ENCODE data around the gene CCDC182.

Gene CCDC182
- 0 reads per million in 2 donors for total RNA-seq

- DNase-seq = no peak
These were observed at the start of gene CCDC182 for GRCh38 chr17:57745242-57745641. TSS of gene CCDC182 (minus strand) at chr17:57745299. CDS start at chr17:57745272, 27 bp downstream.

GRCh38 chr17:57794841-57795240 lies 49.7 kb upstream of the CCDC182 start:
- DNase-seq = no peak

DNA sequence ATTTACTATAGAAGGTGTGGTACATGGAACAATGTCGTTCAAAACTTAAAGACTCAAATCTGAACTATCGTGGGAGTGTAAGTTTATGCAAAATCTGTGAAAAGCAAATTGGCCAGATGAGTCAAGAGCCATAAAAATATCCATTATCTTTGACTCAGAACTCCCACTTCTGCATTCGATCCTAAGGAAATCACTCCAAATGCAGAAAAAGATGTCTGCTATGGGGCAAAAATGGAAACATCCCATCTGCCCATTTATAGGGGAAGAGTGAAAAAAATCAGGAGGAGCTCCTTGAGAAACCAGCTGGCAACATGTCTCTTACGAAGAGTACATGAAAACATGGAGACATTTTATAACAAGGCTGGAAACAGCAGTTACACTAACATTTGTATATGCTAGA lies 43.6 kb upstream of the CCDC182 start:
- no peak for DNase-seq

DNA sequence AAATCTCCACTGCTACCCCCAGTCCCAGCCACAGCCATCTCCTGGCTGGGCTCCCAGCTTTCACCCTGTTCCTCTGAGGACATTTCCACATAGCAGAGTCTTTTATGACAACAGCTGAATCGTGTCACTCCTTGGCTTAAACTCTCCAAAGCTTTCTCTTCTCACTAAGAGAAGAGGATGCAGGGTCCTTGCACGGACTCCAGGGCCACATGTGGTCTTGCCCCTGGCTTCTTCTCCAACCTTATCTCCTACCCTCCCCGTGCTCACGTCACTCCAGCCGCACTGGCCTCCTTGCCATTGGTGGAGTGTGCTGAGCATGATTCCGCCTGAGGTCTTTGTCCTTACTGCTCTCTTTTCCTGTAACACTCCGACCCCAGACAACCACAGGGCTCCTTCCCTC lies 39.9 kb upstream of the CCDC182 start:
- no peak for DNase-seq

DNA sequence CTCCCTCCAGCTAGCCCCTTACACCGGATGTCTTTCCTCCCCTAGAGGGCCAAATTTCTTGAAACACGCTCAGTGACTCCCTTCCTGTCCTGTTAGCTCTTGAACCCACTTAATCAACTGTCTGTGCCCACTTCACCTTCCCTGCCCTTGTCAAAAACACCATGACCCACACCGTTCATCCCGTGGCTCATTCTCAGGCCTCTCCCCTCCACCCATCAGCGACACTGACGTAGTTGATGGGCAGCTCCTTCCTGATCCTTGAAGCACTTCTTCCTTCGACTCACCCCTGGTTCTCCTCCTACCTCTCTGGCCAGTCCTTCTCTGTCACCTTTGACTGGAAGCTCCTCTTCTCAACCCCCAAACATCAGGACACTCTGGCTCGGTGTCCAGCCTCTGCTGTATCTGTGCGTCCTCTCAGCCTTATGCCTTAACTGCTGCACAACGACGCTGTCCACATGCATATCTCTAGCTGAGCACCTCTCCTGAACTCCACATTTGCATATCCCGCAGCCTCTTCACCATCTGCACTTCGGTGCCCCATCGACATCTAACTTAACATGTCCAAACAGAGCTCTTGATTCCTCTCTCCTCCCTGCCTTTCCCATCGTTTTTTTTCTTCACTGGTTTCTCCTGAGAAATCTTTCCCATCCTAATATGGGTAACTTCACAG lies 39.3 kb upstream of the CCDC182 start:
- no peak for DNase-seq

DNA sequence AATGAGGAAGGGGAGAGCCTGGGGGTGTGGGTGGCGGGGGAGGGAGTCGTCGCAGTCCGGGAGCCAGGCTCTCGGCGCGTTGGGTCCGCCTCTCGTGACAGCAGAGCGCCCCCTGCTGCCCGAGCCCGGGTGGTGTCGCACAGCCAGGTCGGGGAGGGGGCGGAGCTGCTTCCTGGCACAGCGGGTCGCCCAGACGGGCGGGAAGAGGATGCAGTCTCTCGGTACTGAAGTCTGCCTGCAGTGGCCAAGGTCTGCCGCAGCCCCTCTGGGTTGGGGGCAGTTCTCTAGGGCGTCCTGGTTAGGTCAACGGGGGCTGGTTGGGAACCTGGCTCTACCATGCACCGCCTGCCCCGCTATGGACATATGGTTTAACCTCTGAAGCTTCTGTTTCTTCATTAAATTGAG lies 38.2 kb upstream of the CCDC182 start:
- DNase-seq = peak; percentile 44

GRCh38 chr17:57782647-57783337 lies 37.7 kb upstream of the CCDC182 start:
- DNase-seq = no peak

DNA sequence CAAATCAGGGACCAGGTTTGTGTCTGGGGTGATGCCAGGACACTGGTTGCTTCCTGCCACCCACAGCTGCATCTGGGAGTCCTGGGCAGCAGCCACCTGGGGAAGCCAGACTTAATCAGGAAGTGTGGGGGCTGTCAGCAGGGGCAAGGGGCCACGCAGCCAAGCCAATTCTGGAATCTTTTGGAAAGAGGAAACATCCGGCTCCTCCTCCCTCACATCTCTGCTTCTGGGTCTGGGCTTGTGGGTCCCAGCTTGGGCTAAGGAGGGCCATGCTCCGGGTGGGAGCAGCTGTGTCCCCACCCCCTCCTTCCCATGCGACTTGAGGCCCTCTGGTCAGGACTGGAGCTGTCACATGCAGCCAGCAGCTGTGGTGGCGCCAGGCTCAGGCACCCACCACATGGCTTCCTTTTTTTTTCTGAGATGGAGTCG lies 37.0 kb upstream of the CCDC182 start:
- DNase-seq = no peak

- no peak for DNase-seq
These were observed 36.4 kb upstream of the CCDC182 start for GRCh38 chr17:57781386-57782061.

- DNase-seq = no peak
These were observed 34.6 kb upstream of the CCDC182 start for GRCh38 chr17:57779706-57780105.

DNA sequence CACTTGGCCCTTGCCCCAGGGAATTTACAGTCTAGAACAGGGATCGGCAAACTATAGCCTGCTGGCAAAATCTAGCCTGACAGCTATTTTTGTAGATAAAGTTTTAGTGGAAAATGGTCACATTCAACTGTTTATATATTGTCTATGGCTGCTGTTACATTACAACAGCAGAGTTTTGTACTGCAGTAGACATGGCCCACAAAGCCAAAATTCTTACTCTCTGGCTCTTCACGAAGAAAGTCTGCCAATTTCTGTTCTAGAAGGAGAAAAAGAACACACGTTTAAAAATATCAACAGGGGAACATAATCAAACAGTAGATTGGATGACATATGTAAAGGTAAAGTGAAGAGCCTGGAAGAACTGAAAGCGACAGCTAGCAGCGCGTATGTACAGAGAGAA lies 33.2 kb upstream of the CCDC182 start:
- no peak for DNase-seq

GRCh38 chr17:57776366-57776765 lies 31.3 kb upstream of the CCDC182 start:
- DNase-seq = no peak

- DNase-seq = no peak
These were observed 29.8 kb upstream of the CCDC182 start for GRCh38 chr17:57774872-57775271.

DNA sequence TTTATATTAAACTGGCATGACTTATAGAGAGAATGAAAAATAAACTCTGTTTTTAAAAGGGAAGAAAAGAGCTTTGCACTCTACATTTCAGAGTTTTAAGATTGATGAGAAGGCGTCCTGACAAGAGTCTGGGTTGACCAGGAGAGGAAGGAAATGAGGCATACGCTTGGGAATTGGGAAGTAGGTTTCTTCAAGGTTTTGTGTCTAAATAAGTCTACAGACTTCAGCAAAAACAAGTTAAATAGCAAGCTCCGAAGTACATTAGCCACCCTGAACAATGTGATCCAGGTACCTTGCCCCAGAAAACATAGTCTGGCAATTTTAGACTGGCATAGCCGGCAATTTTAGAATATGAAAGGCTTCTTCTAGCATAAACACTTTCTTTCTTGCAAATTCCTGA lies 28.5 kb upstream of the CCDC182 start:
- DNase-seq = no peak

- DNase-seq = no peak
These were observed 27.7 kb upstream of the CCDC182 start for GRCh38 chr17:57772774-57773173.

GRCh38 chr17:57767561-57767960 lies 22.5 kb upstream of the CCDC182 start:
- no peak for DNase-seq

- DNase-seq = no peak
These were observed 21.3 kb upstream of the CCDC182 start for GRCh38 chr17:57766318-57766943.

DNA sequence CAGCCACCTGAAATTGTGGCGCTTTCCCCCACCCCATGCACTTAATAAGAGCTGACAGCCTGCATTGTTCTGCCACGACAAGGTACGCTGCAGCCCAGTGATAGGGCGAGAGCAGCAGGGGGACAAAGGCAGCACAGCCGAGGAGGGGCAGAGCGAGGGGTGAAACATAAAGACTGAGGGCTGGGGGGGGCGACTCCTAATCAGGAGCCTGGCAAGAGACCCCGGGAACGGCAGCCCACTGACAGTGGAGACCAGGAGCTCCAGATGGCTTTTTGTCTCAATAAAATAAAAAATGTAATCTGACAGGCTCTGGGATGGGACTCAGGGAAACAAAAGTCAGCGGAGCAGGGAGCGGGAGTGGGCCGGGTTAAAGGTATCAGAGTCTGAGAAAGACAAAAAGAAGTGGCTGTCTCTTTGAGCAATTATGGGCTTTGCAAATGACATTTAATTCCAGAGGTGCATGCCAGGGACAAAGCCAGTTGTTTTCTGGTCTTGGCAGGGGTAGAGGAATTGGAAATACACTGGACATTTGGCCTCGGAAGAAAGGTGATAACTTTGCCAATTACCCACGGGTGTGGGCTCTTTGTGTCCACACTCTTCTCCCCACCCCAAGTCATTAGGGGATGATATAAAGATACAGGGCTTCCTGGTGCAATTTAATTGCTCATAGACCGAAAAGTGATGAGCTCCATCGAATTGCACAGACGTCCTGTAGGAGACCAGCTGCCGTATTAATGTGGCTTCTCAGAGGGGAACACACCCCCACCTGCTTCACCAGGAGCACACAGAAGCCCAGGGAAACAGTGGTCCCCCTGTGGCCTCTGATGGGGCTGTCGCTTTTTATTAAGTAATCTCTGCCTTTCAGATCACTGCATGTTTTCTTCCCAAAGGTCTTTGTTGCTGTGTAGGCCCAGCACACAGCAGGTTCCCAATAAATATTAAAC lies 17.6 kb upstream of the CCDC182 start:
- DNase-seq = no peak

DNA sequence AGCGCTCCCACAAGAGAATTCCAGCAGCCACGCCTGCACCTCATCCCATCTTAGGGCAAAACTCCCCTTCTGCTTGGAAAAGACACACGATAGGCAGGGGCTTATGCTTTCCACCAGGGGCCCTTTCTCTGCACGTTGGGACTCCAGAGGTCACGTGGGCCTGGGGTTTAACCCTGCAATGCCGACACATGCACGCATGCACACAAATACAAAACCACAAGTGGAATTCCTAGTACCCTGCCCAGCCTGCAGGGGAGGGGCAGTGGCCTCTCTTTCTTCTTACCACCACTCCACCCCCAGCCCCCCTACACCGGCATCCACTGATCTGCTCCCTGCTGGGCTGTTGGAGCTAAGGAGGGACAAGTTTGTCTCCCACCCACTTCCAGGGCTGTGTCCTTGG lies 16.8 kb upstream of the CCDC182 start:
- no peak for DNase-seq

DNA sequence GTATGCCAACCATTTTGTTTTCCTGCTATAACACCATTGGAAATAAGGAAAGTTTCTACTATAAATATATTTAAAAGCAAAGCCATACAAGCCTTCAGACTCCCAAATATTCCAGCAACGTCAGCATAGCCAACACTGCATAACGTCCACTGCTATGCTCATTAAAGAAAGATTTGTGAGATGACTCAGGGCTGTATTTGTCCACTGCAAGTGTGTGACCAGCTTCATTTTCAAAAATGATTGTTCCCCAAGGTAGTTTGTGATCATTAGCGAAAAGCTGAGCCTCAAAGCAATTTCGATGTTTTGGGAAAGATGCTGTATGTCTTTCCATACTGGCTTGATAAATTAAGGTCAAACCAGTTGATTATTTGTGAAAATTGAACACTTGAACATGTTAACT lies 14.9 kb upstream of the CCDC182 start:
- DNase-seq = no peak

GRCh38 chr17:57758654-57759053 lies 13.6 kb upstream of the CCDC182 start:
- no peak for DNase-seq

DNA sequence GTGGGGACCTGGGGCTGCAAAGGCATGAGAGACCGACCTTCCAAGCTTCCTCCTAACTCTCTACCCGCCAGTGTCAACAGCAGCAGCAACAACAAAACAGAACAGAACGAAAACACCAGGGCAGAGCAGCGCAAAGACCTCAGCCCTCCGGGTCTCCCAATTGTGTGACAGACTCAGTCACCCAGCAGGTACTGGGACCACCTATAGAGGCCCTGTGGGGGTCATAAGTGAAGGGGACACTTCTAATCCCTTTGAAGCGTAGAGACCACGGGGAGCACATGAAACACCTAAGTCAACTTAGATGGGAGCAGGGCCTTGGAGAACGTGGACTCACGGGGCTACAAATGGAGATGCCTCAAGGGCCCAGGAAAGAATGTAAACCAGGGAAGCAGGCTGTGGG lies 12.6 kb upstream of the CCDC182 start:
- DNase-seq = no peak
